Loucy (cell line): ENCODE results near the gene JOSD1.

ENCODE experiments used
- CTCF ChIP-seq: fragments of 200-600 bp; sonication (generic); conservative IDR thresholded peaks from 2 replicates; pipeline ENCODE4 v1.5.1; 2014; ENCODE audit warnings: mild to moderate bottlenecking, antibody characterized with exemption, low read length
- EZH2phosphoT487 ChIP-seq: fragments of 200-600 bp; IDR thresholded peaks from 2 replicates; pipeline ENCODE4 v1.6.1; 2018; ENCODE audit warnings: antibody characterized with exemption, mild to moderate bottlenecking, moderate library complexity, borderline replicate concordance

DNA sequence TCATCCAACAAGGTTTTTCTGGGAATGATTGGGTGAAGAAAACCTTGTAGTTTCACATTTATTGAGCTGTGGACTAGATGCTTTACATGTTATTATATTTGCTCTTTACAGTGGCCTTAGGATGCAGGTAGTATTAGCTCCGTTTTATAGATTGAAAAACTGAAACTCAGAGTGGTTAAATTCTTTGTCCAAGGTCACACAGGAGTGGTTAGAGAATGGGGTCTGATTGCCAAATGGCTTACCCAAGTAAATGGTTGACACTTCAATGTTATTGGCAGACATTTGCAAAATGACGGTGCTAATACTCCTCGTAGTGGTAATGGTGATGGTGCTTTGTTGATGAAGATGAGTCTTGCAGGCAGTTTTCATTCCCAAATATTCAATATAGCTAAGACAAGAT, 7.2 kb upstream of the JOSD1 start:
- TF ChIP-seq CTCF (no peak), EZH2phosphoT487 (no peak)
